ENCODE results near the gene MATN1.

Gene MATN1

DNA sequence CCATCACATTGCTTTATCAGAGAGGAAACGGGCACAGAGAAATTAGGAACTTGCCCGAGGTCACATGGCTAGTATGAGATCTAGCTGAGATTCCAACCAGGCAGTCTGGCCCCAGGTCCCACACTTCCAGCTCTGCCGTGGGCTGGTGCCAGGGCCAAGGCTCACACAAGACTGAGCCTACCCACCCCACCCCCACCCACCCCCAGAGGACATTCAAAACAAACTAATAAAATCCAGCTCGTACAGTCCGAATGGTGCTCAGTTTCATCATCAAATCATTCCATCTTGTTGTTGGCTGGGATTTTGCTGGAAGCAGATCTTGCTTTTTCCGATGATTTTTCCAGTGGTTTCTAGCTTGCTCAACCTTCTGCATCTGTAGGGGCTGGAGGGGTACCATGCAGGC is 27.9 kb downstream of the MATN1 start:
- in situ Hi-C loops (cut with MboI; ENCODE audit: low pct_unique_long_range_greater_than_20kb, low sequenced_read_pairs, unreplicated experiment), result no loop called here
- DNase-seq (ENCODE audit: low spot score), result no peak
- TF ChIP-seq, protein P1, sequence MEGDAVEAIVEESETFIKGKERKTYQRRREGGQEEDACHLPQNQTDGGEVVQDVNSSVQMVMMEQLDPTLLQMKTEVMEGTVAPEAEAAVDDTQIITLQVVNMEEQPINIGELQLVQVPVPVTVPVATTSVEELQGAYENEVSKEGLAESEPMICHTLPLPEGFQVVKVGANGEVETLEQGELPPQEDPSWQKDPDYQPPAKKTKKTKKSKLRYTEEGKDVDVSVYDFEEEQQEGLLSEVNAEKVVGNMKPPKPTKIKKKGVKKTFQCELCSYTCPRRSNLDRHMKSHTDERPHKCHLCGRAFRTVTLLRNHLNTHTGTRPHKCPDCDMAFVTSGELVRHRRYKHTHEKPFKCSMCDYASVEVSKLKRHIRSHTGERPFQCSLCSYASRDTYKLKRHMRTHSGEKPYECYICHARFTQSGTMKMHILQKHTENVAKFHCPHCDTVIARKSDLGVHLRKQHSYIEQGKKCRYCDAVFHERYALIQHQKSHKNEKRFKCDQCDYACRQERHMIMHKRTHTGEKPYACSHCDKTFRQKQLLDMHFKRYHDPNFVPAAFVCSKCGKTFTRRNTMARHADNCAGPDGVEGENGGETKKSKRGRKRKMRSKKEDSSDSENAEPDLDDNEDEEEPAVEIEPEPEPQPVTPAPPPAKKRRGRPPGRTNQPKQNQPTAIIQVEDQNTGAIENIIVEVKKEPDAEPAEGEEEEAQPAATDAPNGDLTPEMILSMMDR (IDR thresholded peaks at IDR 0.05; ENCODE audit: extremely low read depth, insufficient read depth, missing control alignments), result no peak

DNA sequence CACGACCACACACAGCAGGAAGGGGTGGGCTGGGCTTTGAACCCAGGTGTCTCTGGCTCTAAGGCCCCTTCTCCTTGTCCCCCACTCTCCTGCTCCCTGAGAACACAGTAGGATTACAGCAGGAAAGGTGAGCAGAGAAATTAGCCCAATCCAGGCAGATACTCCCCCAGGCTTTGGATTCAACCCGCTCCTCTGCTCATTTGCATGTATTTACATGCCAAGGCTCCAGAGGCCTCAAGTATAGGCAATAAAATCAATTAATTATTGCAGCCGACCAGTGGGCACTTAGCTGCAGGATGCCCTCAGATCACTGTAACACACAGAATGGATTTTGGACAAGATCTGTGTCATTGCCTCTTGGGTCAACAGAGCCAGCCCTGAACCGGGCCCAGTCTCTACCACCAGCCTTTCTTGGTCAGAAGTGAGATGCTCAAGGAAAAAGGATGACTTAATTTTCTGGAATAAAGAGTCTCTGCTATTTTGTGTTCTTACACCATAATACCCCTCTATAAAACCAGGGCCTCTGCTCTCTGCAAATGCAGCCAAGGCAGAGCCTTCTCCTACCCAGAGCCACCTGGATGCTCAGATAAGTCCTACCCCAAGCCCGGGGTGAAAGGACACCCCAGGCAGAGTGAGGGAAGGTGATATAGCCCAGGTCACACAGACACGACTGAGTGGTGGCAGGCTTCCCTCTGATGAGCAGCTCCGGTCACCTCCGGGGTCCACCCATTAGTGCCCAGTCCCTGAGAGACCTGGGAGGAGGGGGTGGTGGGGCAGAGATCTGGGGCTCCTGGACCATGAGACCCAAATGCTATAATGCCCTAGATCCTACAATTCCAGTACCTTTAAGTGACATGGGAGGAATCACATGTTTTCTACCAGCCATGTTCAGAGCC is 28.9 kb downstream of the MATN1 start:
- DNase-seq (ENCODE audit: low spot score), result no peak
- TF ChIP-seq, protein P1 (IDR thresholded peaks at IDR 0.05; ENCODE audit: extremely low read depth, insufficient read depth, missing control alignments), result no peak
- in situ Hi-C loops (cut with MboI; ENCODE audit: low pct_unique_long_range_greater_than_20kb, low sequenced_read_pairs, unreplicated experiment), result no loop called here

DNA sequence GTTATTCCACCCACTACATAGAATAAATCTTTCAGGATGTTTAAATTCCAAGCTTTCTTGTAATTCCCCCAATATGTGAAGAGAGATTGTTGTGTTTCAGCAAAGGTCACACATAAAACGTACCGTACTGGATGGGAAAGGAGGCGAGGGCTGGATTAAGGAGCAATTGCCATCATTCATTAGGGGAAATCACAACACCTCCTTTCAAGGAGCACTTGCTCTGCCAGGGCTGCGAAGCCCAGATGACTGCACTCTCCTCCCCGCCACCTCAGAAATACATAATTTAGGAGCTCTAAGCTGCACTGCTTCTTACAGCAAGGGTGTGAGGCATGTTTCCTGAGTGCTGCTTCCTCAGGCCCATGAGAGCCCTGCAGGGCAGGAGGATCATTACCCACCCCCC is 29.6 kb downstream of the MATN1 start:
- in situ Hi-C loops (cut with MboI; ENCODE audit: low pct_unique_long_range_greater_than_20kb, low sequenced_read_pairs, unreplicated experiment), result no loop called here
- DNase-seq (ENCODE audit: low spot score), result no peak
- TF ChIP-seq, protein P1 (IDR thresholded peaks at IDR 0.05; ENCODE audit: extremely low read depth, insufficient read depth, missing control alignments), result no peak

DNA sequence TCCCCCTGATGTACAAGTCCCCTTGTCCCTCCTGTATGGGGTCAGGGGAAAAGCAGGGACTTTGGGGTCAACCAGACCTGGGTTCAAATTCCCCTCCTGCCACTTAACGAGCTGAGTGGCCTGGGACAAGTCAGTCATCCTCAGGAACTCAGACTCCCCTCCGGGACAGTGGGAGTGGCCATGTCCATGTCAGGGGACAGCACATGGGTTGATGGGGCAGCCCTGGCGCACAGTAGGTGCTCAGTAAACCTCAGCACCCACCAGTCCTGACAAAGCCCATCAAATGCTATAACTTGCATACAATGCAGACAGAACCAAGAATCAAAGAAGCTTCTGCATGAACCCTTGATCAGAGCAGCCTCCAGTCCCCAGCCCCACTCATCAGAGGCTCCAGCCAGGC is 30.0 kb downstream of the MATN1 start:
- no peak for DNase-seq (ENCODE audit: low spot score)
- TF ChIP-seq, protein P1 (IDR thresholded peaks at IDR 0.05; ENCODE audit: extremely low read depth, insufficient read depth, missing control alignments), result no peak
- in situ Hi-C loops (cut with MboI; ENCODE audit: low pct_unique_long_range_greater_than_20kb, low sequenced_read_pairs, unreplicated experiment), result no loop called here

DNA sequence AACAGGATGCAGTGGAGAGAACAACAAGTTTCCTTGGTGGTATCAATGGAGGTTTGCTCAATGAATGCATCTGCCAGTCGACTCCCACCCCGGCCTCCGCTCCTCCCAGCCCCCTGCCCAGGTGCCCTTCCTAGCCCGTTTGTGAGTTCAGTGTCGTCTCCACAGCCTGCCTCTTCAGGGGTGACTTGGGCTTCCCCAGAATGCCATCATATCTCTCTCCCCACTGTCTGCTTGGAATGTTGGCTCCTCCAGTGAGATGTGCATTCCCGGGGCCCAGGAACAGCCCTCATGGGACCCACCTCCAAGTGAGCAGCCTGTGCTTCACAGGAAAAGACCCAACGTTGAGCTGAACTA is 30.5 kb downstream of the MATN1 start:
- TF ChIP-seq, protein P1 (IDR thresholded peaks at IDR 0.05; ENCODE audit: extremely low read depth, insufficient read depth, missing control alignments), result no peak
- DNase-seq (ENCODE audit: low spot score), result no peak
- in situ Hi-C loops (cut with MboI; ENCODE audit: low pct_unique_long_range_greater_than_20kb, low sequenced_read_pairs, unreplicated experiment), result no loop called here

DNA sequence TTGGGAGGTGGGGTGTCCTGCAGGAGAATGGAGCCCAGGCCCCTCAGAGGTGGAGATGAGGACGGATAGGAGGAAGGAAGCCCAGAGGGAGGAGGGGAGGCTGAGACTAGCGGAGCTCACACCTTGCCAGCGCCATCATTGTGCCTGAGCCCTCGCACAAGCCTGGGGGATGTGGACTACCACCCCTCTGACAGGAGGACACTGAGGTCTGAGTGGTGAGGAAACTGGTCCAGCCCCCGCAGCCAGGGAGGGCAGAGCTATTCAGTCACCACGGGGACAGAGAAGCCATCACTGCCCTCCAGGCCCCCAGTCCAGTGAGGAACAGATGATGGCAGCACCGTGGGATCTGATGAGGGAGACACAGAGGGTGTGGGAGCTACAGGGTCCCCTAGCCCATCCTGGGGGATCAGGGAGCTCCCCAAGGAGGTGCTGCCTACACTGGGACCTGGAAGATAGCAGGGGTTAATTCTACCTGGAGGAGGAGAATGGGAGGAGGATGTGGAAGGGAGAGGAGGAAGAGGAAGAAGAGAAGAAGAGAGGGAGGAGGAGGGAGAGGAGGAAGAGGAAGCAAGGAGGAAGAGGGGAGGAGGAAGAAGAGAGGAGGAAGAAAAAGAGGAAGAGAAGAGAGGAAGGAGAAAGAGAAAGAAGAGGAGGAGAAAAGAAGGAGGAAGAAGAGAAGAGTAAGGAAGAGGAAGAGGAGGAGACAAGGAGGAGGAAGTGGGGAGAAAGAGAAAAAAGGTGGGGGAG is 31.0 kb downstream of the MATN1 start:
- in situ Hi-C loops (cut with MboI; ENCODE audit: low pct_unique_long_range_greater_than_20kb, low sequenced_read_pairs, unreplicated experiment), result no loop called here
- no peak for DNase-seq (ENCODE audit: low spot score)
- TF ChIP-seq, protein P1 (IDR thresholded peaks at IDR 0.05; ENCODE audit: extremely low read depth, insufficient read depth, missing control alignments), result no peak

All from GM13977 (cell line).